RPMI7951 (cell line): ENCODE results near the gene CD47. TPM values are rescaled to one million over a fixed set of nuclear protein-coding genes. Genes with fewer than 3 reads are reported as not detected.

Experiments used
- DNase-seq: peaks from one replicate; pipeline ENCODE4 v3.0.0-alpha.2; 2012; ENCODE audit warnings: low read depth
- total RNA-seq: library from RNA; depleted of rRNA; stranded (reverse); fragments of >200 nt; shearing (Covaris generic); gene quantifications from 2 replicates; pipeline ENCODE4 v1.2.3, GENCODE V29; 2014; rRNA removed

Gene CD47
- total RNA-seq, 1 experiment from 2014 or later, result 93.7 TPM

GRCh38 chr3:108013141-108014055 lies 77.4 kb downstream of the CD47 start:
- DNase-seq, result no peak

GRCh38 chr3:108012304-108012703 lies 78.5 kb downstream of the CD47 start:
- DNase-seq, result no peak

- DNase-seq, result no peak
These were observed 79.2 kb downstream of the CD47 start for GRCh38 chr3:108011616-108012015.

- peak; percentile 91 for DNase-seq
These were observed 81.7 kb downstream of the CD47 start for GRCh38 chr3:108008931-108009639.

- DNase-seq, result peak; percentile 21
These were observed 82.7 kb downstream of the CD47 start for GRCh38 chr3:108008106-108008505.

- DNase-seq, result no peak
These were observed 83.9 kb downstream of the CD47 start for GRCh38 chr3:108006881-108007331.

- DNase-seq, result no peak
These were observed 84.6 kb downstream of the CD47 start for GRCh38 chr3:108006077-108006771.

GRCh38 chr3:108004647-108005046 lies 86.2 kb downstream of the CD47 start:
- DNase-seq, result no peak

GRCh38 chr3:108001457-108001856 lies 89.4 kb downstream of the CD47 start:
- DNase-seq, result peak; percentile 28

GRCh38 chr3:107999215-107999775 lies 91.5 kb downstream of the CD47 start:
- DNase-seq, result peak; percentile 74

GRCh38 chr3:107997671-107998070 lies 93.2 kb downstream of the CD47 start:
- peak; percentile 72 for DNase-seq

- peak; percentile 19 for DNase-seq
These were observed 95.0 kb downstream of the CD47 start for GRCh38 chr3:107995823-107996222.

GRCh38 chr3:107994956-107995715 lies 95.7 kb downstream of the CD47 start:
- no peak for DNase-seq

- no peak for DNase-seq
These were observed 96.7 kb downstream of the CD47 start for GRCh38 chr3:107994181-107994580.

- DNase-seq, result peak; percentile 24
These were observed 97.1 kb downstream of the CD47 start for GRCh38 chr3:107993771-107994170.

Other genes with a start within 250 kb of the CD47 start
- 64.8 and 68.0 TPM in 2 replicates for gene IFT57, start 131.4 kb upstream of the CD47 start, total RNA-seq
- gene HHLA2, start 205.5 kb upstream of the CD47 start, total RNA-seq, result not detected in 2 replicates